Glomerular visceral epithelial cell (primary cell): Measurements from ENCODE around the gene NMNAT2.
"Not testable (repeated sequence)": the region's sequence is repeated elsewhere in the genome, so short reads cannot be mapped to it uniquely, and the experiment has no call there.

Experiments
- DNase-seq: peaks from one replicate; pipeline ENCODE4 v3.0.0-alpha.2; 2016; ENCODE audit errors: extremely low spot score

The NMNAT2 gene

DNA sequence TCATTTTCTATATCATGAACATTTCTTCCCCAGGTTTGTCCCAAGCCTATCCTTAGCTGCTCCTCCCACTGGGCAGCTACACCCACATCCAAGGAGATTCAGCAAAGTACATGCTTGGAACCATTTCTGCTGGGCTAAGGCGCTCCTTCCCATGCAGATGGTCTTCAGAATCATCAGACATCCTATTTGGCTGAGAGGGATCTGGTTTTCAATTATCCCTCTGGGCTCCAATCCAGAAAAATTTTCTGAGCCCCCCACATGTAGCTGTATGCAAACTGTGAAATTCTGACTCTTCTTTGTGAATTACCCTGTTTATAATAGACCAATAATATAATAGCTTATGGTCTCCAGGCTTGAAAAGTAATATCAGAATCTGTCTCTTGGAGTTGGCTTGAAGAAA is 132.9 kb downstream of the NMNAT2 start:
- no peak for DNase-seq

DNA sequence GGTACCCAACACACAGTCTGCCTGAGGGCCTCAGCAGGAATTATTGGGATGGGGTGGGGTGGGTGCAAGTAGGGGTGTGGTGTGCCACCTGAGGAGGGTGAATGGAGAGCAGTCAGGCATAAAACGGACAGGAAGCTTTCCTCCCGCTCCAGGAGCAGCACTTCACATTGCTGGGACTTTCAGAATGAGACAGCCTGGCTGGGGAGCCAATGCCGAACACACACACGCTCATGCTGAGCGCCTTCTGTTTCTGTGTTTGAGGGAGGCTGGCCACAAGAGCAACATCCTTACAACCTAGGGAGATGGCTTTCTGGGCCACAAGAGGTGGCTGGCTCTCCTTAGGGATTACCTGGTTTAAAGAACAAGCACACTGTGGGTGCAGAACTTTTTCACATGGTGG is 134.1 kb downstream of the NMNAT2 start:
- DNase-seq: no peak

DNA sequence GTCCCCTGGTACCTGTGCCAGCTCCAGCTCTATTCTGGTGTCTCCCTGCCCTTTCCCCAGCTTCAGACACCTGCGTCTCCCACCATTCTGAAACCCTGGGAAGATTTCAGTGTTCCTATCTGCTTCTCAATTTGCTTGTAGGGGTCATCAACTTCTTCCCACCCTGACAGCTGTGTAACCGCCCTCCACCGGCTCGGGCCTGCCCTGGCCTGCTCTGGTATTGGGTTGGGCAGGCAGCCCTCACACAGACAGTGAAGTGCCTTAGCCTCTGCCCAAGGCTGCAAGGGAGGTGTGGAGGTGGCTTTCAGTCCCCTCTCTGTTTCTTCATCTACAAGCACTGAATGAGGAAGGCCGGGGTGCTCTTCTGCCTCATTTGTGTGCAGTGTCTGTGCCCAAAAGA is 134.9 kb downstream of the NMNAT2 start:
- DNase-seq: no peak

DNA sequence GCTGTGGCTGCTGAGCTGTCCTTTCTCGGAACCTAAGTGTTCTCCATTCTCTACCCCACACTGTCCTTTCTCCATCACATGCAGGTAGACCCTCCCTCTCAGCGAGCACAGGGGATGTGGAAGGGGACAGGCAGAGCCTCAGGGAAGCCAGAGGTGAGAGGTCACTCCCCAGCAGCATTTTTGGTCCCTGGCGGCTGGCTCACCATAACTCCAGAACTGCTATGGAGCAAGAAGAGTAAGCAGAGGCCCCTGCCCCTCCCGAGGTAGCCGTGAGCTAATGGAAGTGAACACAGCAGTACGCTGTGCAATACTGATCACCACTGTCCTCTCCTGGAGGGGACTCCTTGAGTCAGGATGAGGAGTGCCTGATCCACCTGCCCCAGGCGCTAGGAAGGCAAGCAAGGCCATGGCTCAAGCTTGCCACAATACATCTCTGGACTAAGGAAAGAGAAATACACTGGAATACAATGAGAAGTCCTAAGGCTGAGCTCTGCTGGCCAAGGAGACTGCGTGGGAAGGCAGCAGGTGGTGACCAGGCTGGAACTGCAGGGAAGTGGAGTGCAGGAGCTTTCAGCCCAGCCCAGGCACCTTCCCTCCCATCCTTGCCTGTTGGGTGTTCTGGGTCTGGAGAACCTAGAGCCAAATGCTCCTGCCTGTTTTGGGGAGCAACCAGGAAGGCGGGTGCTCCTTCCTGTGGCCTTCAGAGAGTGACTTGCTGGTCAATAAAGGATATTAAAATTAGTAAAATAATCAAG is 135.9 kb downstream of the NMNAT2 start:
- DNase-seq: no peak

- DNase-seq: peak; percentile 91
Measured at GRCh38 chr1:183281553-183282091, 136.6 kb downstream of the NMNAT2 start.

- no peak for DNase-seq
Measured at GRCh38 chr1:183281039-183281438, 137.1 kb downstream of the NMNAT2 start.

- DNase-seq: no peak
Measured at GRCh38 chr1:183279835-183280234, 138.3 kb downstream of the NMNAT2 start.

DNA sequence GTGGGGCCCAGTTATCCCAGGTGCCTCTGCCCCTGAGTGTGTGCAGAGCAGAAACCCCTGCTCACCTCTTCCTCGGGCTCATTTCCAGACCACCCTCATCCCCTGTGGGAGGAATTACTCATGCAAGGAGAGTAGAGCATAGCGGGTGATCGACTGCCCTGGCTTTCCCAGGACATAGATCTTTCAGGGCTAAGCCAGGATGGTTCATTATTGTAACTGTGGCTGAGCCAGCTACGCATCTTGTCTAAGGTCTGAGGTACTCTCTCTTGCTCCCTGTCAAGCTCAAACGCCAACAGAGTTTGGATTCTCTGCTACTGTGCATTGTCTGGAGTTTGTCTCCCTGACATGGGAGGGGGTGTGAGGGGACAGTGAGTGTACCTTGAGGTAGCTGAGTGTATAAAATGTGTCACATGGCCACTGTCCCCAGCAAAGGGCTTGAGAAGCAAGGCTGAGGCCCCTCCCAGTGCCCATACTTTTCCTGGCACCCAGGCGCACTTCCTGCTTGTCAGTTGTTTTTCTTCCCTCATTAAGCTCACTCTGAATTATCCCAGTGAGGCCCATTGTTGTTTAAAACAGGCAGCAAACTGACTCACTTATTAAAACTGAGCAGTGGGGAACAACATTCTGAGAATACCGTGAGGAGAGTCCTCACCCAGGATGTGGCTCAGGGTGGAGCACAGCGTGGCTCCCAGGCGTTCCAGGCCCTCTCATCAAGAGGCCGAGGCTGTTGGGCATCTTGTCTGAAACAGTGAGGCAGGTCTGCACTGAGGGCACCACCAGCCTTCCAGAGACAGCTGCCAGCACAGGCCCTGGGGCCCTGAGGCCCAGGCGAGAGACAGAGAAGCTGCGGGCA is 139.2 kb downstream of the NMNAT2 start:
- DNase-seq: peak; percentile 37

- no peak for DNase-seq
Measured at GRCh38 chr1:183277821-183278738, 140.1 kb downstream of the NMNAT2 start.

DNA sequence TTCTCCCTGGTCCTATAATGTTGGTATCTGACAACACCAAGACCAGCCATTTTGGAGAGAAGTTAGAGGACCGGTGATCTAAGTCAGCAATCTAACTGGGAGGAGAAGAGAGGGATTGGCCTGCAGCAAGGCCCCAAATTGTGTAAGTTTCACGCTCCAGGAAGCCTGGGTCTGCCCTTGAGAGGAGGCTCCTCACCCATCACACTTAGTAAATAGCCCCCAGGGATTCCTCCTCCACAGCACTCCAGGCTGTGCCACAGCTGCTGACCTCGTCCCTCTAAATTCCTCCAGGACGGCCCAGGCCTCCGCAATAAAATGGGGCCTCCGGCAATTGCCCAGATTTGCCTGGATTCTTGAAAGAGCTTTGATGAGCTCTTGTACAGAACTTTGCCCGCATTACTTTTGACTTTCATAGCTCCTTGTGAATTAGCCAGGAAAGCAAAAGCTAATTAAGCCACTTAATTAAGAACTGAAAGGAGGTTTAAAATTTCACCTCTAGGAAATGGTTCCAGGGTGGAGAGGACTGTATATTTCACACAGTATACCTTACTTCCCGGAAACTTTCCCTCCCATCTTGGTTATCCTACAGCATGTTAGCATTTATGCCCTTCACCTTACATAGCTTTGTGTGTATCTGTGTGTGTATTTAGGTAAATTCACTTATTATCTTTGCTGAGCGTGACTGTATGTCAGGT is 141.6 kb downstream of the NMNAT2 start:
- DNase-seq: no peak

GRCh38 chr1:183275322-183275721 is 142.9 kb downstream of the NMNAT2 start:
- DNase-seq: no peak

GRCh38 chr1:183274836-183275235 is 143.3 kb downstream of the NMNAT2 start:
- DNase-seq: no peak

GRCh38 chr1:183273984-183274383 is 144.2 kb downstream of the NMNAT2 start:
- DNase-seq: not testable (repeated sequence)

GRCh38 chr1:183273300-183273699 is 144.9 kb downstream of the NMNAT2 start:
- DNase-seq: no peak

DNA sequence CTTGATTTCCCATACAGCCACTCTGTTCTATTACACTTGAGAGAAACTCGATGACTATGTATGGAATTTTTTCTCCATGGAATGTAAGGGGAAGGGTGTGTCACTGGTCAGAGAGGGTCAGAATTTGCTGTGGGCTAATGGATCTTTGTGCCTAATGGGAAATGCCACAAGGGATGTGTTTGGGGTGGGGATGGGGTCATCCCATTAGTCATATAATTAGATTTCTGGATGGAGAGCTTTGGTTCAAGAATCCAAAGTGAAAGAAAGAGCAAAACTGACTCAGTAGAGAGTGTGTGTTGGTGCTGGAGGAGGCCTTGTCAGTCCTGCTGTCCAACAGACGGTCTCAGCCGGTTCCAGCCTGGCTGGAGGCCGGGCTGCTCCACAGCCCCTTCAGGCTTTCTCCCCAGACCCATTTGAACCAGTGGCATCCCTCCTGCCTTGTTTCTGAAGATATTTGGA is 145.8 kb downstream of the NMNAT2 start:
- peak; percentile 82 for DNase-seq

DNA sequence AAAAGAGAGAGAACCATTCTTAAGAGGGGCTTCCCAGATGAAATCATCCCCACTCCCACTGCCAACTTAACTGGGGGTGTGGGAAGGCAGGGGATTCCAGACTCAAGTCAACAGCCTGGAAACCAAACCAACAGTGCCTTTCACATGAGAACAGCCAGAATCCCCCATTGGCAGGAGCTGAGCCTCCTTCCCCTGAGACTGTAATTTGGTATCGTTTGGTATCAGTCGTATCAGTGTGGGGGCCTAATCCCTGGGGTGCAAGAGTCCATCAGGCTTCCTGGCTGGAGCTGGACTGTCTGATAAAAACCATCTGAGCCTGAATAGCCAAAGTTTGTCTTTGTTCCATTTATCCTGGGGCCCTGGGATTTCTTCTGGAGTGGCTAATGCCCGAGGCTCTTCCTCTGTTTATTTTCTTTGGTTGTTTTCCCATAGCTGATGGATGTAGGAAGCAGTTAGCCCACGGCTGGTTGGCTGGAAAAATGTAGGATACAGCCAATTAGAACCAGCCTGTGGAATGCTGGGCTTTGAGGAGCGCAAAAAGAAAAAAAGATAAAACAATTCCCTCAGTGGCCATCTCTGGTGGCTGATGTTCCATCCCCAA is 147.5 kb downstream of the NMNAT2 start:
- no peak for DNase-seq

GRCh38 chr1:183267646-183268431 is 150.3 kb downstream of the NMNAT2 start:
- no peak for DNase-seq

- no peak for DNase-seq
Measured at GRCh38 chr1:183263886-183264602, 154.1 kb downstream of the NMNAT2 start.

GRCh38 chr1:183262628-183263200 is 155.5 kb downstream of the NMNAT2 start:
- no peak for DNase-seq
